HepG2 (cell line): ENCODE results near the gene NDUFA5. TPM values are rescaled to one million over a fixed set of nuclear protein-coding genes. Genes with fewer than 3 reads are reported as not detected.
A peak's percentile ranks its signal among the peaks of the same experiment; 100 is the strongest.

Experiments used
- ARID4A ChIP-seq: sonication (generic); formaldehyde crosslinking; IDR thresholded peaks from 2 replicates; pipeline ENCODE4 v1.5.0; 2020; ENCODE audit warnings: mild to moderate bottlenecking, missing genetic modification reagents, borderline replicate concordance
- ERF ChIP-seq: IDR thresholded peaks from 2 replicates; pipeline ENCODE4 v1.6.1; 2018; ENCODE audit warnings: missing biosample characterization, missing genetic modification reagents
- FOXK1 ChIP-seq: sonication (generic); formaldehyde crosslinking; IDR thresholded peaks from 2 replicates; pipeline ENCODE4 v1.4.0; 2020; ENCODE audit warnings: low read depth, missing genetic modification reagents, borderline replicate concordance
- GMEB1 ChIP-seq: sonication (generic); formaldehyde crosslinking; IDR thresholded peaks from 2 replicates; pipeline ENCODE4 v1.5.1; 2020; ENCODE audit warnings: missing genetic modification reagents, mild to moderate bottlenecking, borderline replicate concordance
- HMG20B ChIP-seq: conservative IDR thresholded peaks from 2 replicates; pipeline ENCODE4 v1.6.1; 2016; ENCODE audit warnings: missing genetic modification reagents, missing compliant biosample characterization
- HNRNPK ChIP-seq: fragments of 200-400 bp; formaldehyde crosslinking; IDR thresholded peaks from 2 replicates; pipeline ENCODE4 v1.6.1; 2018; ENCODE audit warnings: low read length, low read depth, moderate library complexity, mild to moderate bottlenecking; ENCODE audit not compliant: poor library complexity, severe bottlenecking
- JARID2 ChIP-seq: sonication (generic); formaldehyde crosslinking; IDR thresholded peaks from 2 replicates; pipeline ENCODE4 v1.8.1; 2023; ENCODE audit warnings: missing genetic modification reagents, inconsistent platforms; ENCODE audit not compliant: insufficient replicate concordance
- JUN ChIP-seq: sonication (generic); formaldehyde crosslinking; IDR thresholded peaks from 2 replicates; pipeline ENCODE4 v1.4.0; 2020; ENCODE audit warnings: mild to moderate bottlenecking, missing genetic modification reagents
- KDM5B ChIP-seq: sonication (generic); formaldehyde crosslinking; IDR thresholded peaks from 2 replicates; pipeline ENCODE4 v1.4.0; 2020; ENCODE audit warnings: missing genetic modification reagents, mild to moderate bottlenecking, borderline replicate concordance
- MIER2 ChIP-seq: IDR thresholded peaks from 2 replicates; pipeline ENCODE4 v1.6.1; 2016; ENCODE audit warnings: missing biosample characterization, missing genetic modification reagents
- MYC ChIP-seq: sonication (generic); formaldehyde crosslinking; IDR thresholded peaks from 2 replicates; pipeline ENCODE4 v1.9.0; 2021; ENCODE audit warnings: missing genetic modification reagents, borderline replicate concordance
- PHF8 ChIP-seq: sonication (generic); formaldehyde crosslinking; IDR thresholded peaks from 2 replicates; pipeline ENCODE4 v1.5.0; 2020; ENCODE audit warnings: missing genetic modification reagents
- RBM22 ChIP-seq: fragments of 200-400 bp; formaldehyde crosslinking; optimal IDR thresholded peaks from 2 replicates; pipeline ENCODE3; 2017; ENCODE audit warnings: mild to moderate bottlenecking, low read length, moderate library complexity
- TCF7L2 ChIP-seq: IDR thresholded peaks from 2 replicates; pipeline ENCODE4 v1.6.1; 2011; ENCODE audit warnings: mild to moderate bottlenecking, low read depth, low read length, moderate library complexity
- ZFP90 ChIP-seq: sonication (generic); formaldehyde crosslinking; IDR thresholded peaks from 2 replicates; pipeline ENCODE4 v1.8.0; 2022; ENCODE audit warnings: missing genetic modification reagents, mild to moderate bottlenecking, inconsistent platforms, borderline replicate concordance
- ZNF18 ChIP-seq: sonication (generic); formaldehyde crosslinking; IDR thresholded peaks from 2 replicates; pipeline ENCODE4 v1.8.0; 2022; ENCODE audit warnings: mild to moderate bottlenecking, missing genetic modification reagents; ENCODE audit not compliant: insufficient replicate concordance
- ZNF430 ChIP-seq: sonication (generic); formaldehyde crosslinking; IDR thresholded peaks from 2 replicates; pipeline ENCODE4 v1.9.0; 2021; ENCODE audit warnings: mild to moderate bottlenecking, missing genetic modification reagents
- polyA plus RNA-seq, 8 experiments: library from polyadenylated mRNA; depleted of rRNA in 3 of 8; stranded (reverse) in 7 of 8; unstranded in 1 of 8; fragments of >200 nt; fragmentation: Illumina TruSeq in 4 of 8; extraction: Trizol in 4 of 8; gene quantifications; 2 replicates each; pipeline versions ENCODE4 v1.2.1 to v1.2.3, GENCODE V29; 2011 to 2016; ENCODE audit warnings: low read depth in 4 of 8, missing spikeins in 1 of 8, mixed read lengths in 1 of 8; ENCODE audit not compliant: insufficient read depth in 1 of 8
- total RNA-seq, 5 experiments: library from RNA; depleted of rRNA; stranded (reverse); fragments of >200 nt; fragmentation: Illumina TruSeq; extraction: Trizol; gene quantifications; 2 replicates each; pipeline ENCODE4 v1.2.3, GENCODE V29; 2016; ENCODE audit warnings: low read depth in 1 of 5
- TF ChIP-seq, protein P1 (sequence below): sonication (generic); formaldehyde crosslinking; IDR thresholded peaks from 2 replicates; pipeline ENCODE4 v1.4.0; 2020; ENCODE audit warnings: missing genetic modification reagents, borderline replicate concordance

NDUFA5 gene
- total and polyA plus RNA-seq, 2 of the 13 experiments (the other 11 are each of a cell fraction or from before 2014, with no cell fraction given): 16.9 to 55.9 TPM

- TF ChIP-seq KDM5B (CRISPR knock-in tag): peak; percentile 66; the same call in 1 of the 2 replicates
- TF ChIP-seq MYC (CRISPR knock-in tag): no peak
- no peak for TF ChIP-seq ZNF430 (CRISPR knock-in tag)
- peak; percentile 61 for TF ChIP-seq ERF (CRISPR knock-in tag)
- TF ChIP-seq, protein P1, sequence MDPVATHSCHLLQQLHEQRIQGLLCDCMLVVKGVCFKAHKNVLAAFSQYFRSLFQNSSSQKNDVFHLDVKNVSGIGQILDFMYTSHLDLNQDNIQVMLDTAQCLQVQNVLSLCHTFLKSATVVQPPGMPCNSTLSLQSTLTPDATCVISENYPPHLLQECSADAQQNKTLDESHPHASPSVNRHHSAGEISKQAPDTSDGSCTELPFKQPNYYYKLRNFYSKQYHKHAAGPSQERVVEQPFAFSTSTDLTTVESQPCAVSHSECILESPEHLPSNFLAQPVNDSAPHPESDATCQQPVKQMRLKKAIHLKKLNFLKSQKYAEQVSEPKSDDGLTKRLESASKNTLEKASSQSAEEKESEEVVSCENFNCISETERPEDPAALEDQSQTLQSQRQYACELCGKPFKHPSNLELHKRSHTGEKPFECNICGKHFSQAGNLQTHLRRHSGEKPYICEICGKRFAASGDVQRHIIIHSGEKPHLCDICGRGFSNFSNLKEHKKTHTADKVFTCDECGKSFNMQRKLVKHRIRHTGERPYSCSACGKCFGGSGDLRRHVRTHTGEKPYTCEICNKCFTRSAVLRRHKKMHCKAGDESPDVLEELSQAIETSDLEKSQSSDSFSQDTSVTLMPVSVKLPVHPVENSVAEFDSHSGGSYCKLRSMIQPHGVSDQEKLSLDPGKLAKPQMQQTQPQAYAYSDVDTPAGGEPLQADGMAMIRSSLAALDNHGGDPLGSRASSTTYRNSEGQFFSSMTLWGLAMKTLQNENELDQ (CRISPR knock-in tag): no peak
- TF ChIP-seq HMG20B (CRISPR knock-in tag): no peak
- peak; percentile 93 for TF ChIP-seq ARID4A (CRISPR knock-in tag)
- TF ChIP-seq PHF8 (CRISPR knock-in tag): peak; percentile 76
- no peak for TF ChIP-seq JUN (CRISPR knock-in tag)
- no peak for TF ChIP-seq HNRNPK
- TF ChIP-seq ZNF18 (CRISPR knock-in tag): no peak
- peak; percentile 89 for TF ChIP-seq GMEB1 (CRISPR knock-in tag)
- peak; percentile 58; the same call in 1 of the 2 replicates for TF ChIP-seq FOXK1 (CRISPR knock-in tag)
- no peak for TF ChIP-seq JARID2 (CRISPR knock-in tag)
- no peak for TF ChIP-seq TCF7L2
- no peak; the same call in 1 of the 2 replicates for TF ChIP-seq ZFP90 (CRISPR knock-in tag)
- TF ChIP-seq RBM22: peak; percentile 87
- TF ChIP-seq MIER2: no peak
These were observed at the start of gene NDUFA5 (continued) for GRCh38 chr7:123557398-123558288.
